Stimulated activated naive CD8-positive, alpha-beta T cell treated with anti-CD3 and anti-CD28 coated beads, Interleukin-15, Interleukin-2, amounts not matched to agents 100 ng/mL and 50 ng/mL, for 24 hours (primary cell): ENCODE data around the gene COX10.

Source experiments
- H3K27ac Mint-ChIP-seq: one replicate; pipeline ENCODE4 v1.8.0; 2021; ENCODE audit warnings: mild to moderate bottlenecking, mixed read lengths
- H3K27me3 Mint-ChIP-seq: one replicate; pipeline ENCODE4 v1.8.0; 2021; ENCODE audit warnings: mixed read lengths
- H3K36me3 Mint-ChIP-seq: one replicate; pipeline ENCODE4 v1.8.0; 2021; ENCODE audit warnings: low read depth, mixed read lengths
- H3K4me1 Mint-ChIP-seq: one replicate; pipeline ENCODE4 v1.8.0; 2021; ENCODE audit warnings: low read depth, mixed read lengths
- H3K4me3 Mint-ChIP-seq: one replicate; pipeline ENCODE4 v1.8.0; 2021; ENCODE audit warnings: mild to moderate bottlenecking, mixed read lengths
- H3K9me3 Mint-ChIP-seq: one replicate; pipeline ENCODE4 v1.8.0; 2021; ENCODE audit warnings: mixed read lengths

Gene COX10

GRCh38 chr17:14197057-14197456 is 127.8 kb downstream of the COX10 start:
- Mint-ChIP-seq H3K4me1 (peaks cover 92% of the 10 kb centered on the region), H3K27me3 (no peaks in the 10 kb centered on the region), H3K9me3 (no peaks in the 10 kb centered on the region), H3K27ac (peak overlapping the region; percentile 86), H3K36me3 (peaks cover 47% of the 10 kb centered on the region), H3K4me3 (peak overlapping the region; percentile 15)

GRCh38 chr17:14197586-14197985 is 128.3 kb downstream of the COX10 start:
- Mint-ChIP-seq H3K4me1 (peaks cover 92% of the 10 kb centered on the region), H3K27me3 (no peaks in the 10 kb centered on the region), H3K27ac (peak overlapping the region; percentile 86), H3K9me3 (no peaks in the 10 kb centered on the region), H3K36me3 (peaks cover 43% of the 10 kb centered on the region), H3K4me3 (peak overlapping the region; percentile 15)

DNA sequence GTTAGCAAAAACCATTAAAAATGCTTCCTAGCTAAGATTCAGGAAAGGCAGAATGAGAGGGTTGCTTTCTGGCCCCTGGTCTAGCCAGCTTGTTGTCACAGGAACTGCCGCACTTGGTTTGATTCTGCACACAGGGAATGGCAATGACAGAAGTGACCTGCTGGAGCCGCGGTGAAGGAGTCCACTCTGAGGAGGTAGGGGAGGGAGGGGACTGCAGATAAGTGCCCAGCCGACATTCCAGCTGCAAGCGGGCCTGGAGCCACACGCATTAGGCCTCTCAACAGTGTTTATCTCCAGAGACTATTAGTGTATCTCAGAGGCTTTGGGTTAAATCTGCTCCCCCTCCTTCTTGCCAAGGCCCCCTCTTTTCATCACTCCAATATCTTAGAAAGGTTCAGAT is 128.7 kb downstream of the COX10 start:
- Mint-ChIP-seq H3K27ac (peak overlapping the region; percentile 47), H3K27me3 (no peaks in the 10 kb centered on the region), H3K4me1 (peaks cover 94% of the 10 kb centered on the region), H3K36me3 (peaks cover 43% of the 10 kb centered on the region), H3K4me3 (peak overlapping the region; percentile 29), H3K9me3 (no peaks in the 10 kb centered on the region)

GRCh38 chr17:14198575-14198974 is 129.3 kb downstream of the COX10 start:
- H3K36me3 Mint-ChIP-seq: peaks cover 46% of the 10 kb centered on the region
- H3K27me3 Mint-ChIP-seq: no peaks in the 10 kb centered on the region
- H3K9me3 Mint-ChIP-seq: no peaks in the 10 kb centered on the region
- peak overlapping the region; percentile 0 for H3K27ac Mint-ChIP-seq
- H3K4me3 Mint-ChIP-seq: peak overlapping the region; percentile 29
- H3K4me1 Mint-ChIP-seq: peaks cover 94% of the 10 kb centered on the region

DNA sequence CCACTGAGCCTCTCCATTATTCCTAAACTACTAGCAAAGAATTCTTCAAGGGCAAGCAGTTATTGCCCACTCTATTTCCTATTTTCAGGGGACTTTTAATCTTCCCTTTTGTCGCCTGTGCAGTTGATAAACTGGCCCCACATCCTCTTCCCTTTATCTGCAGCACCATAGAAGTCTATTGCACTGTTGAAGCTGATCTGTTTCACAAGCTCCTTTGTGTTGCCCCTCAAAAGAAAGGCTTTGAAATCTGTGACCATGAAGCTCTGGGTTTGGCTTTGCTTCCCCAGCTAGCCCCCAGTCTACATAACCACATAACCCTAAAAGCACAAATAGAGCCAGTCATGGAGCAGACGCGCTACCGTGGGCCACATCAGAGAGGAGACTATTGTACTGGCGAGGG is 130.3 kb downstream of the COX10 start:
- Mint-ChIP-seq H3K27me3 (no peaks in the 10 kb centered on the region), H3K9me3 (no peaks in the 10 kb centered on the region), H3K27ac (peak overlapping the region; percentile 13), H3K4me1 (peaks cover 100% of the 10 kb centered on the region), H3K36me3 (peaks cover 51% of the 10 kb centered on the region), H3K4me3 (peak overlapping the region; percentile 12)

GRCh38 chr17:14200354-14200753 is 131.1 kb downstream of the COX10 start:
- Mint-ChIP-seq H3K36me3 (peaks cover 50% of the 10 kb centered on the region), H3K27me3 (no peaks in the 10 kb centered on the region), H3K4me3 (peak overlapping the region; percentile 47), H3K27ac (peak overlapping the region; percentile 84), H3K4me1 (peaks cover 100% of the 10 kb centered on the region), H3K9me3 (no peaks in the 10 kb centered on the region)

DNA sequence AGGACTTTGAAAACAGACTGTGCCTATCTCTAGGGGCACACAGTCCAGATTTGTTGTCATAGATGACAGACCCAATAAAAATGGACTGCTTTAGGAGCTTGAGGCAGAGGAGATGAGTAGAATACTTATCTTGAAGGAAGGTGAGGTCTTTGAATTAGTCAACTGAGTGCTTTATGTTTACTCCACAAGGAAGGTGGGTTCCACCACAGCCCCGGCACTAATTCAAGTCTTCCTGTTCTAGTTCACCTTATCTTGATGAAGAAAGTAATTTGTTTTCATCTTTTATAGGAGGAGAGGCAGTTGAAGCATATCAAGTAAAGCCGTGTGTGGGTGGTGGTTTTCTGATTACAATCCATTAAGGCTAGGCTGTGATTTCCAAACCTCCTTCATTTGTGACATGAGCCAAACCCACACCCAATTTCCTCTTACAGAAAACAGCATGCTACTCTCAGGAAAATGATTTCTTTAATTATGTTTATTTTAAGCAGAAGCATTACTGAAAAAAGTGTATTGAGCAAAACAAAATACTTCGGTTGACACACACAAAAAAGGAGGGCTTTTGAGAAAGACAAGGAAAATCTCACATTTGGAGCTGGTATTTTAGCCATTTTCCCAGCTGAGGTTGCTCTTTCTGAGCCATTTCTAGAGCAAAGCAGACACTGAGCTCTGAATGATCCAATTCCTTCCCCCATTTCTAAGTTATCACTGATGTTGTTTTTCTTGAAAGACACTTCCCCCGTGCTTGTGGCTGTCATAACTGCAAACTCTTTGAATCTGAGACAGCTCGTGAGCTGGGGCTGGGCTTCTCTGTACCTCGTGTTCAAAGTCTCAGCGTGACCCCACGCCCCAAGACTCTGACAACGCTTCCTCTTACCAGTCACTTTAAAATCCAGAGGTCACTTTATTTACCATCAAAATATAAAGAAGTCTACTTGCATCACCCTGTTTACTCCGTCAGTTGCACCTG is 132.0 kb downstream of the COX10 start:
- peaks cover 44% of the 10 kb centered on the region for H3K36me3 Mint-ChIP-seq
- H3K4me3 Mint-ChIP-seq: peak overlapping the region; percentile 50
- H3K27ac Mint-ChIP-seq: peak overlapping the region; percentile 88
- H3K4me1 Mint-ChIP-seq: peaks cover 100% of the 10 kb centered on the region
- H3K9me3 Mint-ChIP-seq: no peaks in the 10 kb centered on the region
- no peaks in the 10 kb centered on the region for H3K27me3 Mint-ChIP-seq

DNA sequence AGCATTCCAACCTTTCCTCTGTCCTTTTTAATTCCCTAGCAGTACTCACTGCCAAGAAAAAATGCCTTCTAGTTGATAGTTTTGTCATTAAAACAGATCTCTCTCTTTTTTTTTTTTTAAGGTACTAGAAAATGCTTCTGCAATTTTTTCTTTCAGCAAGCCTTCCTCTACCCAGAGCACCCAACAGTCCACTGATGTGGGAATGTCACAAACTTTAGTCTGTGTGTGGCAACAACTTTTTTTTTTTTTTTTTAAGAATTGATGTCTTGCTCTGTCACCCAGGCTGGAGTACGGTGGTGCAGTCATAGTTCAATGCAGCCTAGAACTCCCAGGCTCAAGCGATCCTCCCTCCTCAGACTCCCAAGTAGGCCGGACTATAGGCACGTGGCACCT is 132.7 kb downstream of the COX10 start:
- peaks cover 94% of the 10 kb centered on the region for H3K4me1 Mint-ChIP-seq
- H3K27me3 Mint-ChIP-seq: no peaks in the 10 kb centered on the region
- peaks cover 44% of the 10 kb centered on the region for H3K36me3 Mint-ChIP-seq
- no peaks in the 10 kb centered on the region for H3K9me3 Mint-ChIP-seq
- H3K27ac Mint-ChIP-seq: peak overlapping the region; percentile 88
- H3K4me3 Mint-ChIP-seq: peak overlapping the region; percentile 50

DNA sequence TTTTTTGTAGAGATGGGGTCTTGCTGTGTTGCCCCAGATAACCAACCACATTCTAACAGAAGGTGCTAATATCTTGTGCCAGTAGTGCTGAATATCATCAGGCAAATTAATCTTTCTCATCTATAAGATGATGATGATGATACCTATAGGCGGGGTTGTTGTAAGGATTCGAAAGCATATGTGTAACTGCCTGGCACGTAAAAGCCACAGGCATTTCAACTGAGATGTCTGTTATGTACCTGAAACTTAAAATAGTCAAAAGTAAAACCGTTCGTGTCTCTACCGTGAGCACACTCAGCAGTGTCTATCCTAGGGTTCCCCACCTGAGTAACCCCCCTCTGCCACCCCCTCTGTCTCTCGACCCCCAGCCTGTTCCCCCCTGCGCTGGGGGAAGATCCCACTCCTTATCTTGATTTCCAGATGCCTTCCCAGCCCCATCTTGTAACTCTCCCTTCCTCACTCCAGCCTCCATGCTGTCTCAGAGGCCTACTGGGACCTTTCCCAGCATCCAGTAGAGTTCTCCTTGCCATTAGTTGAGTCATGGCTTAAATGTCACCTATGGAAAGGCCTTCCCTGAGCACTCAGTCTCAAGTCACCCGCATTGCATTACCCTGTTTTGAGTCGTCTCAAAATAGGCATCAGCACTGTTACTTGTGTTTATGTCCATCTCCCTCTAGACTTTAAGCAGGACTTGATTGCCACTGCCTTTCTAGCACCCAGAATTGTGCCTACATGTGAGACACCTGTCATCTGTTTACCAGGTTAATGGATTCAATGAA is 133.3 kb downstream of the COX10 start:
- Mint-ChIP-seq H3K4me3 (peak overlapping the region; percentile 40), H3K27me3 (no peaks in the 10 kb centered on the region), H3K36me3 (peaks cover 48% of the 10 kb centered on the region), H3K4me1 (peaks cover 93% of the 10 kb centered on the region), H3K27ac (peak overlapping the region; percentile 88), H3K9me3 (no peaks in the 10 kb centered on the region)

DNA sequence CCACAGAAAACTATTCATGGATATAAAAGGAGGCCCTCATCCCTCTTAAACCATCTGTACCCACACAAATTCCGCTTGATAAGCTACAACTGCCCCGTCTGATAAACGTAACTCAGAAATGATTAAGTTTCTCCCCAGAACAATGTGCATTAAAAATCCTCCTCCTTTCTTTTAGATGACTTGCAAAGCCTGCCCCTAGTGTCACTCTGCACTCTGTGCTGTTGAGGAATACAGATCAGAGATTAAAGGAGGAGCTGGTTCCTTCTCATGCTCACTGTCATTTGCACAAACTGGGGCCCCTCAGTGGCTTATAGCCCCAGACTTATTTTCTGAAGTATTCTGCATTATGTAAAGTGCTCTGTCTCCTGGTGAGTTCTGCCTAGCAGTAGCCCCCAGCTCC is 134.1 kb downstream of the COX10 start:
- Mint-ChIP-seq H3K27ac (peak overlapping the region; percentile 69), H3K4me3 (peak overlapping the region; percentile 14), H3K27me3 (no peaks in the 10 kb centered on the region), H3K9me3 (no peaks in the 10 kb centered on the region), H3K36me3 (peaks cover 53% of the 10 kb centered on the region), H3K4me1 (peaks cover 84% of the 10 kb centered on the region)

DNA sequence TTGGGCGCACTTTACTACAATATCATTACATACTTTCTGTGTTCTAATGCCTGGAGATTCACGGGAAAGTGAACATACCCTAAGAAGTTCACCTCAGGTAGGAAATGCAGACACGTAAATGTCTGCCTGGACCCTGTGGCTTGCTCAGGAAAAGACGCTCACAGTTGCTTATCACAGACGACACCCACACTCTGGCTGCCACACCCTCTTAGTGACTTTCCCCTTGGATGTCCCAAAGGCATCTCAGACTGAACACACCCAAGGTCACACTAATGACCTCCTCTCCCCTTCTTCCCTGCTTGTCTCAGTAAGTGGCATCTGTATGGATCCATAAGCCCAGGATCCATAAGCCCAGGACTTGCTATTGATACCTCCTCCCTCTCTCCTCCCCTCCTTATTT is 134.8 kb downstream of the COX10 start:
- H3K4me3 Mint-ChIP-seq: no peak overlapping the region
- peaks cover 78% of the 10 kb centered on the region for H3K4me1 Mint-ChIP-seq
- H3K36me3 Mint-ChIP-seq: peaks cover 53% of the 10 kb centered on the region
- no peaks in the 10 kb centered on the region for H3K9me3 Mint-ChIP-seq
- H3K27ac Mint-ChIP-seq: peak overlapping the region; percentile 69
- no peaks in the 10 kb centered on the region for H3K27me3 Mint-ChIP-seq

DNA sequence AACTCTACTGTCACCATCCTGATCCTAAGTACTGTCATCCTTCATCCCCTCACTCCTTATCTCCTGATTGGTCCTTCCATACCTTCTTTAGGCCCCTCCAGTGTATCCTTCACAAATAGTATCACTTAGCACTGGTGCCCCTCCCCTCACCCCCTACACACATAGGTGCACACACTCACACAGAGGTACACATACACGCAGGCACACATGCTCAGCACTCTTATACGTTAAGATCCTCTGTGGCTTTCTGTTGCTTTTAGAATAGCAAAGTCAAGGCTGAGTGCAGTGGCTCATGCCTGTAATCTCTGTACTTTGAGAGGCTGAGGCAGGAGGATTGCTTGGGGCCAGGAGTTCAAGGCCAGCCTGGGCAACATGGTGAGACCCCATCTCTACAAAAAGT is 135.2 kb downstream of the COX10 start:
- Mint-ChIP-seq H3K4me1 (peaks cover 73% of the 10 kb centered on the region), H3K9me3 (no peaks in the 10 kb centered on the region), H3K27me3 (no peaks in the 10 kb centered on the region), H3K4me3 (no peak overlapping the region), H3K27ac (peak overlapping the region; percentile 69), H3K36me3 (peaks cover 50% of the 10 kb centered on the region)

GRCh38 chr17:14205380-14205779 is 136.1 kb downstream of the COX10 start:
- no peaks in the 10 kb centered on the region for H3K27me3 Mint-ChIP-seq
- peaks cover 65% of the 10 kb centered on the region for H3K4me1 Mint-ChIP-seq
- peak overlapping the region; percentile 68 for H3K4me3 Mint-ChIP-seq
- peaks cover 53% of the 10 kb centered on the region for H3K36me3 Mint-ChIP-seq
- H3K27ac Mint-ChIP-seq: peak overlapping the region; percentile 92
- H3K9me3 Mint-ChIP-seq: no peaks in the 10 kb centered on the region

DNA sequence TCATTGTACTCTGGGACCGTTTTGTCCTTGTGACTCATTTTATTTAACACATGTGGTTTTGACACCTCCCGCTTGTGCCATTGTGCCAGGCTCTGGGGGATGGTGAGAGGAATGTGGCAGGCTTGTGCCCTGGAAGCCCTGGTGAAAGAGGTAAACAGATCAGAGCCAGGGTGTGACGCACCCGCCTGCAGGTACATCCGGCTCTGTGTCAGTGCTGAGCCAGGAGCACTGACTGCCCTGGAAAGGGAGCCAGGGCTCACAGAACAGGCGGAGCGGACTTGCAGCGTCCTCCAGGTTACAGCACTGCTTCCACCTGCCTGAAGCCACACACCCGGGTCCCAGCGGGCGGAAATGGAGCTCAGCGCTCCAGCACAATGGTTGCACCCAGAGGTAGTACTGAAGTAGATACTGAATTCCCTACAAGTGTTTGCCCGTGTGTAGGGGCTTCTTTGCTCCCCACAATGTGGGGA is 136.7 kb downstream of the COX10 start:
- H3K36me3 Mint-ChIP-seq: peaks cover 52% of the 10 kb centered on the region
- peak overlapping the region; percentile 92 for H3K27ac Mint-ChIP-seq
- no peaks in the 10 kb centered on the region for H3K27me3 Mint-ChIP-seq
- no peaks in the 10 kb centered on the region for H3K9me3 Mint-ChIP-seq
- H3K4me3 Mint-ChIP-seq: peak overlapping the region; percentile 68
- peaks cover 58% of the 10 kb centered on the region for H3K4me1 Mint-ChIP-seq

DNA sequence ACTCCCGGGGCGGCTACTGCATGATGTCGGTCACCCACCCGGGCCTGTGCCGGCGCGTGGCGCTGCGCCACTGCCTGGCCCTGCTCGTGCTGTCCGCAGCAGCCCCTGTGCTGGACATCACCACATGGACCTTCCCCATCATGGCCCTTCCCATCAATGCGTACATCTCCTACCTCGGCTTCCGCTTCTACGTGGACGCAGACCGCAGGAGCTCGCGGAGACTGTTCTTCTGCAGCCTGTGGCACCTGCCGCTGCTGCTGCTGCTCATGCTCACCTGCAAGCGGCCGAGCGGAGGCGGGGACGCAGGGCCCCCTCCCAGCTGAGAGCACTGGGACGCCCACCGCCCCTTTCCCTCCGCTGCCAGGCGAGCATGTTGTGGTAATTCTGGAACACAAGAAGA is 137.6 kb downstream of the COX10 start:
- peaks cover 49% of the 10 kb centered on the region for H3K4me1 Mint-ChIP-seq
- no peaks in the 10 kb centered on the region for H3K9me3 Mint-ChIP-seq
- peaks cover 56% of the 10 kb centered on the region for H3K36me3 Mint-ChIP-seq
- H3K27me3 Mint-ChIP-seq: no peaks in the 10 kb centered on the region
- no peak overlapping the region for H3K27ac Mint-ChIP-seq
- H3K4me3 Mint-ChIP-seq: no peak overlapping the region
